Measurements from ENCODE around the gene HAUS1. TPM values are rescaled to one million over a fixed set of nuclear protein-coding genes. Genes with fewer than 3 reads are reported as not detected.
"Not testable (repeated sequence)": the region's sequence is repeated elsewhere in the genome, so short reads cannot be mapped to it uniquely, and the experiment has no call there.

Gene HAUS1
- total and polyA plus RNA-seq, 2 of the 4 experiments (the other 2 are of a cell fraction) = 25.3 to 33.4 TPM

DNA sequence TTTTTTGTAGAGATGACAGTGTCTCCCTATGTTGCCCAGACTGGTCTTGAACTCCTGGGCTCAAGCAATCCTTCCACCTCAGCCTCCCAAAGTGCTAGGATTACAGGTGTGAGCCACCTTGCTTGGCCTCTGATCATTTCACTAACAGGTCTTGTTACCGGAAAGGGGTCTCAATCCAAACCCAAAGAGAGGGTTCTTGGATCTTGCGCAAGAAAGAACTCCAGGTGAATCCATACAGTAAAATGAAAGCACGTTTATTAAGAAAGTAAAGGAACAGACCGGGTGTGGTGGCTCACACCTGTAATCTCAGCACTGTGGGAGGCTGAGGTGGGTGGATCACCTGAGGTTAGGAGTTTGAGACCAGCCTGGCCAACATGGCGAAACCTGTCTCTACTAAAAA lies 56.7 kb downstream of the HAUS1 start:
- POLR2A ChIA-PET (ENCODE audit: unreplicated experiment); H2BK20ac ChIP-seq (ENCODE audit: low read depth, low read length); H2BK5ac ChIP-seq (ENCODE audit: low read depth, low read length, poor library complexity, severe bottlenecking); H3K9ac ChIP-seq (ENCODE audit: low read depth, low read length); H3K4me1 ChIP-seq (ENCODE audit: control insufficient read depth, insufficient read depth, low read length); ATAC-seq (ENCODE audit: low read depth); dilution Hi-C loops (cut with HindIII; ENCODE audit: low sequenced_read_pairs, unreplicated experiment); H3K4ac ChIP-seq (ENCODE audit: low read depth, low read length); H3K4me3 ChIP-seq (ENCODE audit: insufficient read depth, low read depth, low read length); H2BK120ac ChIP-seq (ENCODE audit: low read depth, low read length); DNase-seq; H3K79me1 ChIP-seq (ENCODE audit: low read depth in 1 of 2, low read length in 2 of 2); H4K20me1 ChIP-seq (ENCODE audit: insufficient read depth, low read length); H2AK9ac ChIP-seq (replicated peaks; ENCODE audit: low read depth, low read length, poor library complexity); H3K56ac ChIP-seq (ENCODE audit: extremely low read depth, insufficient read depth, low read length); H3K14ac ChIP-seq (replicated peaks; ENCODE audit: low read depth, low read length); H2AK5ac ChIP-seq (ENCODE audit: low read depth, low read length); H3K27me3 ChIP-seq (ENCODE audit: control insufficient read depth, insufficient read depth, low read length); H2AFZ ChIP-seq (replicated peaks; ENCODE audit: low read length, poor library complexity); H3K4me2 ChIP-seq (ENCODE audit: low read depth, low read length); H4K91ac ChIP-seq (ENCODE audit: insufficient read depth, low read depth, low read length); intact Hi-C loops (cut with micrococcal nuclease); H4K8ac ChIP-seq (ENCODE audit: low read depth in 2 of 2, low read length in 2 of 2); in situ Hi-C loops (cut with MboI; ENCODE audit: low sequenced_read_pairs); H3K9me3 ChIP-seq (ENCODE audit: control insufficient read depth, insufficient read depth, low read length); H3K18ac ChIP-seq (ENCODE audit: low read depth, low read length); H2BK15ac ChIP-seq (ENCODE audit: low read depth, low read length); H3K27ac ChIP-seq (ENCODE audit: insufficient read depth, low read length); BruUV-seq (replicated peaks); H3K23ac ChIP-seq (ENCODE audit: low read depth, low read length); H3K36me3 ChIP-seq (ENCODE audit: control insufficient read depth, insufficient read depth, low read length); H4K5ac ChIP-seq (ENCODE audit: low read depth, low read length): not testable (repeated sequence)
- TF ChIP-seq CEBPB (IDR thresholded peaks at IDR 0.05; ENCODE audit: low read depth, low read length) = peak; percentile 66
- CTCF ChIA-PET = interaction anchor here (2.3 kb wide), 1 partner anchor 13 kb away, joined by 12 read pairs; a partner anchor contains a TSS
- no CpG with 5 or more reads among the region's 5 CpGs for WGBS, 2 experiments (ENCODE audit: extremely low coverage in 2 of 2, insufficient read length in 1 of 2)
- H3K9me1 ChIP-seq (ENCODE audit: insufficient read depth, low read length) = peaks cover 11% of the 10 kb centered on the region

All from IMR-90 (cell line).